Breast epithelium (tissue), 3 donors: Measurements from ENCODE around the gene HNMT.

Experiments
- POLR2A ChIP-seq: fragments of 450-650 bp; IDR thresholded peaks from one replicate; pipeline ENCODE4 v1.6.1; 2016; ENCODE audit warnings: antibody characterized with exemption, mild to moderate bottlenecking, moderate library complexity
- POLR2AphosphoS5 ChIP-seq, 3 donors: sonication (generic); formaldehyde crosslinking; IDR thresholded peaks; one replicate each; pipeline ENCODE4 v1.6.1; 2017; ENCODE audit warnings: antibody characterized with exemption in 3 of 3

DNA sequence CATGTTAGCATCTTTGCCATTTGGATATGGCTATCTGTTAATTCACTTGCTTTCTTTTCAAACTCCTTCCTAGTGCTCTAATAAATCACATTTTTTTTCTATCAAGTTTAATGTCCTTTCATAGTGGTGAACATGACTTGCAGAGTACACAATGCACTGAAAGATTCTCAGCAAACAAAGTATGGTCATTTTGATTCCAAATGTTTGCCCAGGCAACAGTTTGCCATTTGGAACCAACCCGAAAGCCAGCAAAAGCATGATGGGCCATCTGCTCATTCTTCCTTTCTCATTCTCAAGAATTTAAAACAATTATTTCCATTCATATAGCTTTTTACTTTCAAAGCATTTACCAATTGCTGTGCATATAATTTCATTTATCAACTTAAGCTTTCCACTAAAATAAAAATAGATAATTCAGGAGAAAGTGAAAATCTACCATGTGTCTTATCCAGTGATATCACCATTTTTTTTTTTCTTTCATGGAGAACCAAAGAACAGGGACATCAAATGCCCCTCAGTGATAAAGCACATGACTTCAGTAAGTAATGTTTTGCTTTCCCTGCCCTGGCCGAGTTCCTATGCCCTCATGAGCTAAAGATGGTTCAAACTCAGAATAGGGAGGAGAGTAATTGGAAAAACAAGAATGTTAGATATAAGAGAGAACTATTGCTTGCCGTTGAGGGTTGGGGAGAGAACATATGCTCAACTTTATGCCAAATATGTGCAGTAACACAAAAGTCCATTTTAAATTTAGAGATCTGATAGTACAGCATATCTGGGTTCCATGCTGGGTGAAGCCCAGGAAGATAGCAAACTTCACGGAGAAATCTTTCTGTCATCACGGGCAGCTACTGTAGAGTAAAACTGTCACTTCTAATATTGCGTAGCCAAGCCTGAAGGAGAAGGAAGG is 62.1 kb downstream of the HNMT start:
- TF ChIP-seq POLR2A (no peak), POLR2AphosphoS5 (IDR thresholded peaks at IDR 0.05) (no peak)
